GM12872 (cell line): ENCODE data around the gene NR6A1.

Experiments
- CTCF ChIP-seq: IDR thresholded peaks from 3 replicates; pipeline ENCODE4 v1.5.1; 2011; ENCODE audit warnings: low read depth, mild to moderate bottlenecking, low read length, moderate library complexity; ENCODE audit not compliant: insufficient read depth

The NR6A1 gene

GRCh38 chr9:124632077-124632621, 139.0 kb downstream of the NR6A1 start:
- no peak for TF ChIP-seq CTCF

GRCh38 chr9:124631326-124631725, 139.8 kb downstream of the NR6A1 start:
- TF ChIP-seq CTCF, result no peak

GRCh38 chr9:124629600-124629999, 141.5 kb downstream of the NR6A1 start:
- no peak for TF ChIP-seq CTCF

- no peak for TF ChIP-seq CTCF
These were observed 142.4 kb downstream of the NR6A1 start for GRCh38 chr9:124628741-124629140.

- no peak for TF ChIP-seq CTCF
These were observed 144.8 kb downstream of the NR6A1 start for GRCh38 chr9:124626276-124626675.

- no peak for TF ChIP-seq CTCF
These were observed 146.0 kb downstream of the NR6A1 start for GRCh38 chr9:124625087-124625486.

- no peak for TF ChIP-seq CTCF
These were observed 146.4 kb downstream of the NR6A1 start for GRCh38 chr9:124624735-124624992.

- TF ChIP-seq CTCF, result no peak
These were observed 147.0 kb downstream of the NR6A1 start for GRCh38 chr9:124623966-124624734.
